Endodermal cell (in vitro differentiated cells): Measurements from ENCODE around the gene IL6R. TPM values are rescaled to one million over a fixed set of nuclear protein-coding genes. Genes with fewer than 3 reads are reported as not detected.

Experiments
- DNase-seq: peaks from one replicate; pipeline ENCODE4 v3.0.0-alpha.2; 2017
- H3K27ac ChIP-seq: 2 replicates; pipeline ENCODE4 v1.5.1; 2013; ENCODE audit warnings: mild to moderate bottlenecking, low read depth, low read length, moderate library complexity
- H3K27me3 ChIP-seq: 2 replicates; pipeline ENCODE4 v1.6.1; 2013; ENCODE audit warnings: mild to moderate bottlenecking, low read length, moderate library complexity; ENCODE audit not compliant: insufficient read depth, control insufficient read depth, poor library complexity, severe bottlenecking
- H3K36me3 ChIP-seq: 2 replicates; pipeline ENCODE4 v1.7.0; 2013; ENCODE audit warnings: mild to moderate bottlenecking, low read length, moderate library complexity; ENCODE audit not compliant: control insufficient read depth, insufficient read depth
- H3K4me1 ChIP-seq: one replicate; pipeline ENCODE4 v1.7.0; 2013; ENCODE audit warnings: low read length; ENCODE audit not compliant: control insufficient read depth, insufficient read depth
- H3K4me3 ChIP-seq: 2 replicates; pipeline ENCODE4 v1.5.1; 2013; ENCODE audit warnings: mild to moderate bottlenecking, low read length, moderate library complexity
- H3K9ac ChIP-seq: 2 replicates; pipeline ENCODE4 v1.6.1; 2013; ENCODE audit warnings: mild to moderate bottlenecking, low read length, moderate library complexity; ENCODE audit not compliant: poor library complexity, severe bottlenecking; ENCODE audit errors: extremely low read depth
- H3K9me3 ChIP-seq: 2 replicates; pipeline ENCODE4 v1.6.1; 2013; ENCODE audit warnings: mild to moderate bottlenecking, low read length, moderate library complexity; ENCODE audit not compliant: control insufficient read depth
- H3K27ac Mint-ChIP-seq: 2 replicates; pipeline ENCODE4 v1.8.0; 2020; ENCODE audit warnings: mixed read lengths
- H3K27me3 Mint-ChIP-seq: 2 replicates; pipeline ENCODE4 v1.8.0; 2021; ENCODE audit warnings: mild to moderate bottlenecking, mixed read lengths; ENCODE audit not compliant: insufficient read depth
- H3K36me3 Mint-ChIP-seq: 2 replicates; pipeline ENCODE4 v1.8.0; 2020; ENCODE audit warnings: low read depth, mixed read lengths
- H3K4me1 Mint-ChIP-seq: 2 replicates; pipeline ENCODE4 v1.8.0; 2020; ENCODE audit warnings: mixed read lengths
- H3K4me3 Mint-ChIP-seq: 2 replicates; pipeline ENCODE4 v1.8.0; 2020; ENCODE audit warnings: mild to moderate bottlenecking, moderate library complexity, mixed read lengths
- H3K9me3 Mint-ChIP-seq: 2 replicates; pipeline ENCODE4 v1.8.0; 2020; ENCODE audit warnings: mild to moderate bottlenecking, mixed read lengths
- CTCF ChIP-seq: fragments of 200-600 bp; sonication (generic); conservative IDR thresholded peaks from 2 replicates; pipeline ENCODE4 v1.5.0; 2021; ENCODE audit warnings: antibody characterized with exemption, mild to moderate bottlenecking
- WGBS, 2 experiments: methylation state at CpG; one replicate each; pipeline versions ENCODE4 v1.1.5 to v1.1.7; 2013; ENCODE audit warnings: missing lambda C conversion rate in 2 of 2, mixed read lengths in 1 of 2; ENCODE audit not compliant: insufficient coverage in 1 of 2, insufficient read length in 1 of 2; 5-methylcytosine and 5-hydroxymethylcytosine counted together
- total RNA-seq, 2 donors: library from RNA; stranded (reverse); fragmentation: NEBNext Ultra II Directional in 1 of 2; extraction: Animal tissue kit (Norgen Biotek cat#: 25700) in 1 of 2; gene quantifications; 2 replicates in 1 of 2; 3 replicates in 1 of 2; pipeline ENCODE4 v1.2.1, GENCODE V29; 2021

Gene IL6R
- total RNA-seq, 2 donors from 2014 or later = 0.77 to 1.0 TPM

- Histone ChIP-seq H3K27me3 (peaks cover 26% of the 10 kb centered on the region), H3K4me3 (no peak overlapping the region), H3K9me3 (no peaks in the 10 kb centered on the region), H3K9ac (no peak overlapping the region), H3K36me3 (no peaks in the 10 kb centered on the region), H3K4me1 (peaks cover 19% of the 10 kb centered on the region), H3K27ac (no peak overlapping the region)
- DNase-seq = peak; percentile 46
- 87 to 88% methylated on average over 4 to 9 of the region's 9 CpGs for WGBS, 2 experiments
- no peak overlapping the region for H3K27ac Mint-ChIP-seq
- H3K4me3 Mint-ChIP-seq = no peak overlapping the region
- H3K36me3 Mint-ChIP-seq = no peaks in the 10 kb centered on the region
- no peaks in the 10 kb centered on the region for H3K9me3 Mint-ChIP-seq
- peaks cover 26% of the 10 kb centered on the region for H3K27me3 Mint-ChIP-seq
- peaks cover 17% of the 10 kb centered on the region for H3K4me1 Mint-ChIP-seq
- TF ChIP-seq CTCF = no peak
Measured at GRCh38 chr1:154410185-154410827, 5.2 kb downstream of the IL6R start.

GRCh38 chr1:154411525-154411924 lies 6.4 kb downstream of the IL6R start:
- Mint-ChIP-seq H3K4me3 (no peak overlapping the region), H3K36me3 (no peaks in the 10 kb centered on the region), H3K27me3 (peaks cover 16% of the 10 kb centered on the region), H3K27ac (no peak overlapping the region), H3K9me3 (no peaks in the 10 kb centered on the region), H3K4me1 (peaks cover 17% of the 10 kb centered on the region)
- no peaks in the 10 kb centered on the region for H3K9me3 ChIP-seq
- no peak overlapping the region for H3K4me3 ChIP-seq
- H3K4me1 ChIP-seq = peaks cover 12% of the 10 kb centered on the region
- WGBS, 2 experiments = 93 to 100% methylated on average over 3 to 4 of the region's 4 CpGs
- no peak for TF ChIP-seq CTCF
- no peak overlapping the region for H3K27ac ChIP-seq
- DNase-seq = peak; percentile 33
- no peak overlapping the region for H3K9ac ChIP-seq
- H3K27me3 ChIP-seq = peaks cover 16% of the 10 kb centered on the region
- no peaks in the 10 kb centered on the region for H3K36me3 ChIP-seq

- no peak for DNase-seq
- 90 to 91% methylated on average over 4 to 7 of the region's 7 CpGs for WGBS, 2 experiments
- H3K4me3 Mint-ChIP-seq = no peak overlapping the region
- no peak for TF ChIP-seq CTCF
- peaks cover 8% of the 10 kb centered on the region for H3K4me1 Mint-ChIP-seq
- Histone ChIP-seq H3K4me1 (peaks cover 5% of the 10 kb centered on the region), H3K27me3 (no peaks in the 10 kb centered on the region), H3K4me3 (no peak overlapping the region), H3K36me3 (no peaks in the 10 kb centered on the region), H3K27ac (no peak overlapping the region), H3K9me3 (no peaks in the 10 kb centered on the region), H3K9ac (no peak overlapping the region)
- no peaks in the 10 kb centered on the region for H3K36me3 Mint-ChIP-seq
- H3K27me3 Mint-ChIP-seq = no peaks in the 10 kb centered on the region
- H3K9me3 Mint-ChIP-seq = no peaks in the 10 kb centered on the region
- H3K27ac Mint-ChIP-seq = no peak overlapping the region
Measured at GRCh38 chr1:154413177-154413783, 8.1 kb downstream of the IL6R start.
